B cell (primary cell): ENCODE data around the gene B4GALT5. TPM values are rescaled to one million over a fixed set of nuclear protein-coding genes. Genes with fewer than 3 reads are reported as not detected.
"Not testable (repeated sequence)": the region's sequence is repeated elsewhere in the genome, so short reads cannot be mapped to it uniquely, and the experiment has no call there.

Source experiments
- ATAC-seq: fragments of 200-7000 bp; cut with Tn5 transposase; one replicate; pipeline ENCODE4 v1.10.0; 2021; ENCODE audit warnings: low read depth, mild to moderate bottlenecking, moderate number of reproducible peaks, moderate library complexity
- CTCF ChIA-PET: fragments of 350-600 bp; sonication (Branson Sonifier 250); formaldehyde crosslinking; loops from one replicate; lab custom pipeline; 2021; ENCODE audit warnings: antibody characterized with exemption, inconsistent platforms; lab: Charles Lee
- POLR2A ChIA-PET: fragments of 350-600 bp; sonication (Branson Sonifier 250); formaldehyde crosslinking; loops from one replicate; lab custom pipeline; 2021; ENCODE audit warnings: antibody characterized with exemption; lab: Charles Lee
- DNase-seq: peaks from one replicate; pipeline ENCODE4 v3.0.0; 2013
- H2AFZ ChIP-seq: 2 replicates; pipeline ENCODE4 v1.6.1; 2012; ENCODE audit warnings: mild to moderate bottlenecking, low read depth, low read length; ENCODE audit not compliant: insufficient read depth, poor library complexity, severe bottlenecking
- H3K27ac ChIP-seq, 2 donors: 1 replicate in 1 of 2; 2 replicates in 1 of 2; pipeline ENCODE4 v1.5.1; 2012 to 2013; ENCODE audit warnings: low read length in 2 of 2, mild to moderate bottlenecking in 2 of 2, moderate library complexity in 1 of 2
- H3K27me3 ChIP-seq, 4 experiments: fragments of 200-600 bp in 1 of 4; sonication (generic) in 1 of 4; replicated peaks in 1 of 4; 1 replicate in 2 of 4; 2 replicates in 2 of 4; pipeline versions ENCODE4 v1.6.1 to v1.7.0; 2013 to 2016; ENCODE audit warnings: low read length in 3 of 4, mild to moderate bottlenecking in 2 of 4, mixed read lengths in 1 of 4, moderate library complexity in 1 of 4; ENCODE audit not compliant: insufficient read depth in 4 of 4, control insufficient read depth in 3 of 4; ENCODE audit errors: control extremely low read depth in 1 of 4
- H3K36me3 ChIP-seq, 2 experiments: replicated peaks in 1 of 2; 1 replicate in 1 of 2; 2 replicates in 1 of 2; pipeline versions ENCODE4 v1.6.1 to v1.7.1; 2013; ENCODE audit warnings: low read length in 1 of 2; ENCODE audit not compliant: insufficient read depth in 2 of 2, control insufficient read depth in 1 of 2; ENCODE audit errors: control extremely low read depth in 1 of 2, extremely low read depth in 1 of 2
- H3K4me1 ChIP-seq, 2 donors: fragments of 200-600 bp in 1 of 2; sonication (generic) in 1 of 2; 1 replicate in 1 of 2; 2 replicates in 1 of 2; pipeline versions ENCODE4 v1.5.1 to v1.6.1; 2013 to 2017; ENCODE audit warnings: low read length in 2 of 2; ENCODE audit not compliant: control insufficient read depth in 2 of 2, insufficient read depth in 2 of 2
- H3K4me2 ChIP-seq: replicated peaks from 2 replicates; pipeline ENCODE3; 2012; ENCODE audit warnings: mild to moderate bottlenecking, low read depth, low read length; ENCODE audit not compliant: poor library complexity, severe bottlenecking
- H3K4me3 ChIP-seq, 5 experiments: fragments of 200-600 bp in 1 of 5; sonication (generic) in 1 of 5; 1 replicate in 3 of 5; 2 replicates in 2 of 5; pipeline versions ENCODE4 v1.5.1 to v1.7.0; 2011 to 2016; ENCODE audit warnings: low read length in 4 of 5, mild to moderate bottlenecking in 4 of 5, low read depth in 2 of 5, control low read depth in 1 of 5, moderate library complexity in 1 of 5; ENCODE audit not compliant: insufficient read depth in 1 of 5; ENCODE audit errors: control extremely low read depth in 1 of 5, extremely low read depth in 1 of 5
- H3K79me2 ChIP-seq: fragments of 200-600 bp; sonication (generic); one replicate; pipeline ENCODE4 v1.6.0; 2016; ENCODE audit warnings: low read length; ENCODE audit not compliant: control insufficient read depth, insufficient read depth
- H3K9ac ChIP-seq: fragments of 200-600 bp; sonication (generic); 2 replicates; pipeline ENCODE4 v1.6.1; 2017; ENCODE audit warnings: mild to moderate bottlenecking, low read length, moderate library complexity
- H3K9me3 ChIP-seq, 3 donors: one replicate each; pipeline versions ENCODE4 v1.6.1 to v1.7.1; 2013; ENCODE audit warnings: low read length in 2 of 3; ENCODE audit not compliant: control insufficient read depth in 2 of 3, insufficient read depth in 1 of 3; ENCODE audit errors: control extremely low read depth in 1 of 3
- H4K20me1 ChIP-seq: 2 replicates; pipeline ENCODE4 v1.6.0; 2012; ENCODE audit warnings: mild to moderate bottlenecking, low read length; ENCODE audit not compliant: insufficient read depth, control insufficient read depth, poor library complexity, severe bottlenecking
- H3K27ac Mint-ChIP-seq: one replicate; pipeline ENCODE4 v1.8.0; 2021; ENCODE audit warnings: mixed read lengths
- H3K27me3 Mint-ChIP-seq: one replicate; pipeline ENCODE4 v1.8.0; 2021; ENCODE audit warnings: mixed read lengths
- H3K4me1 Mint-ChIP-seq: one replicate; pipeline ENCODE4 v1.8.0; 2021; ENCODE audit warnings: mixed read lengths
- H3K4me3 Mint-ChIP-seq: one replicate; pipeline ENCODE4 v1.8.0; 2021; ENCODE audit warnings: mixed read lengths
- H3K9me3 Mint-ChIP-seq: one replicate; pipeline ENCODE4 v1.8.0; 2022; ENCODE audit warnings: mixed read lengths; ENCODE audit not compliant: insufficient read depth
- EZH2 ChIP-seq: IDR thresholded peaks from 2 replicates; pipeline ENCODE4 v1.6.1; 2012; ENCODE audit warnings: borderline replicate concordance, low read depth, mild to moderate bottlenecking, moderate library complexity, low read length; ENCODE audit not compliant: insufficient read depth, poor library complexity, severe bottlenecking
- WGBS: methylation state at CpG from one replicate; pipeline ENCODE4 v1.1.5; 2013; ENCODE audit warnings: missing lambda C conversion rate; ENCODE audit not compliant: insufficient coverage; 5-methylcytosine and 5-hydroxymethylcytosine counted together
- intact Hi-C: fragments of 100-400 bp; cut with micrococcal nuclease; formaldehyde crosslinking; loops from one replicate; pipeline ENCODE4 v1.10.0; 2022
- polyA plus RNA-seq: library from polyadenylated mRNA; depleted of rRNA; stranded (reverse); fragments of >200 nt; gene quantifications from 2 replicates; pipeline ENCODE4 v1.2.3, GENCODE V29; 2012
- total RNA-seq, 2 donors: library from RNA; stranded (reverse); fragments of 120-200 nt in 1 of 2; gene quantifications; 1 replicate in 1 of 2; 2 replicates in 1 of 2; pipeline versions ENCODE4 v1.2.3 to v1.2.4, GENCODE V29; 2013 to 2022
- TF ChIP-seq, protein P1 (sequence below): fragments of 200-600 bp; IDR thresholded peaks from one replicate; pipeline ENCODE4 v1.8.0; 2022; ENCODE audit warnings: antibody characterized with exemption, mild to moderate bottlenecking

B4GALT5 gene
- total and polyA plus RNA-seq, 2 donors (not counting 1 experiment from before 2014, with no cell fraction given) = 3.4 to 7.3 TPM

DNA sequence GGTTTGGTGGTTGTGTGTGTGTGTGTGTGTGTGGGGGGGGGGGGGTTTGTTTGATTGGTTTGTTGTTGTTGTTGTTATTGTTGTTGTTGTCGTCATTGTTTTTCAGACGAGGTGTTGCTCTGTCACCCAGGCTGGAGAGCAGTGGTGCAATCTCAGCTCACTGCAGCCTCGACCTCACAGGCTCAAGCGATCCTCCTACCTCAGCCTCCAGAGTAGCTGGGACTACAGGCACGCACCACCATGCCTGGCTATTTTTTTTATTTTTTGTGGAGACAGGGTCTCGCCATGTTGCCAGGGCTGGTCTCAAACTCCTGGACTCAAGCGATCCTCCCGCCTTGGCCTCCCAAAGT, 98.7 kb downstream of the B4GALT5 start:
- H3K36me3 ChIP-seq, H3K4me3 ChIP-seq, H3K9me3 ChIP-seq, ATAC-seq, H3K79me2 ChIP-seq, H2AFZ ChIP-seq, H3K9me3 Mint-ChIP-seq, H3K4me2 ChIP-seq, intact Hi-C loops, H3K27me3 Mint-ChIP-seq, DNase-seq, H3K27me3 ChIP-seq, POLR2A ChIA-PET, H3K4me3 Mint-ChIP-seq, H3K27ac ChIP-seq, H4K20me1 ChIP-seq, H3K9ac ChIP-seq, H3K4me1 Mint-ChIP-seq, H3K27ac Mint-ChIP-seq: not testable (repeated sequence)
- H3K4me1 ChIP-seq = peaks cover 22 to 27% of the 10 kb centered on the region in 2 donors
- WGBS = 87% methylated on average over 5 of the region's 8 CpGs
- CTCF ChIA-PET = interaction anchor here (0.9 to 12.2 kb wide), 4 partner anchors 82 to 227 kb away, joined by 3 to 241 read pairs (median 3); no protein-coding TSS in a partner anchor

- ChIA-PET POLR2A (no interaction called here), CTCF (interaction anchor here (0.9 to 12.2 kb wide), 4 partner anchors 82 to 228 kb away, joined by 3 to 241 read pairs (median 3); no protein-coding TSS in a partner anchor)
- Mint-ChIP-seq H3K27ac (no peak overlapping the region), H3K27me3 (no peaks in the 10 kb centered on the region), H3K4me3 (no peak overlapping the region), H3K4me1 (peaks cover 8% of the 10 kb centered on the region), H3K9me3 (no peaks in the 10 kb centered on the region)
- Histone ChIP-seq H3K4me1 (peaks cover 17 to 22% of the 10 kb centered on the region in 2 donors), H3K79me2 (no peaks in the 10 kb centered on the region), H3K4me2 (no peak overlapping the region), H3K9ac (no peak overlapping the region), H3K9me3 (no peaks in the 10 kb centered on the region), H3K27ac (no peak overlapping the region), H2AFZ (no peak overlapping the region), H3K4me3 (no peak overlapping the region), H4K20me1 (no peaks in the 10 kb centered on the region), H3K27me3 (peaks cover 0 to 6% (median 2%) of the 10 kb centered on the region in 4 experiments), H3K36me3 (no peaks in the 10 kb centered on the region)
- TF ChIP-seq EZH2 = no peak
- TF ChIP-seq, protein P1, sequence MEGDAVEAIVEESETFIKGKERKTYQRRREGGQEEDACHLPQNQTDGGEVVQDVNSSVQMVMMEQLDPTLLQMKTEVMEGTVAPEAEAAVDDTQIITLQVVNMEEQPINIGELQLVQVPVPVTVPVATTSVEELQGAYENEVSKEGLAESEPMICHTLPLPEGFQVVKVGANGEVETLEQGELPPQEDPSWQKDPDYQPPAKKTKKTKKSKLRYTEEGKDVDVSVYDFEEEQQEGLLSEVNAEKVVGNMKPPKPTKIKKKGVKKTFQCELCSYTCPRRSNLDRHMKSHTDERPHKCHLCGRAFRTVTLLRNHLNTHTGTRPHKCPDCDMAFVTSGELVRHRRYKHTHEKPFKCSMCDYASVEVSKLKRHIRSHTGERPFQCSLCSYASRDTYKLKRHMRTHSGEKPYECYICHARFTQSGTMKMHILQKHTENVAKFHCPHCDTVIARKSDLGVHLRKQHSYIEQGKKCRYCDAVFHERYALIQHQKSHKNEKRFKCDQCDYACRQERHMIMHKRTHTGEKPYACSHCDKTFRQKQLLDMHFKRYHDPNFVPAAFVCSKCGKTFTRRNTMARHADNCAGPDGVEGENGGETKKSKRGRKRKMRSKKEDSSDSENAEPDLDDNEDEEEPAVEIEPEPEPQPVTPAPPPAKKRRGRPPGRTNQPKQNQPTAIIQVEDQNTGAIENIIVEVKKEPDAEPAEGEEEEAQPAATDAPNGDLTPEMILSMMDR = no peak
- ATAC-seq (no peak), DNase-seq (no peak)
- intact Hi-C loops = loop anchor here (5.0 kb wide), 1 partner anchor 98 kb away; the partner anchor contains the start of gene B4GALT5
- 91% methylated on average over 8 of the region's 13 CpGs for WGBS
Measured at GRCh38 chr20:49614338-49615050, 99.2 kb downstream of the B4GALT5 start.
